ENCODE results near the gene ACE.
"Not testable (repeated sequence)": the region's sequence is repeated elsewhere in the genome, so short reads cannot be mapped to it uniquely, and the experiment has no call there.

Gene ACE

GRCh38 chr17:63460018-63460417 is 16.8 kb upstream of the ACE start:
- no peak for DNase-seq (ENCODE audit: low read depth, low spot score)
- Histone ChIP-seq H3K4me3 (ENCODE audit: insufficient read length, low read depth) (no peak overlapping the region), H3K4me1 (ENCODE audit: insufficient read depth, insufficient read length) (peaks cover 7% of the 10 kb centered on the region), H3K9me3 (ENCODE audit: insufficient read depth, low read length) (no peaks in the 10 kb centered on the region), H3K27me3 (ENCODE audit: insufficient read depth, insufficient read length) (no peaks in the 10 kb centered on the region), H3K36me3 (ENCODE audit: insufficient read depth, insufficient read length, low read length) (no peaks in the 10 kb centered on the region), H3K9ac (ENCODE audit: insufficient read length, low read depth) (no peak overlapping the region)
- no peak for TF ChIP-seq SUZ12 (IDR thresholded peaks at IDR 0.05; ENCODE audit: extremely low read depth, insufficient read depth, insufficient read length)
- TF ChIP-seq YY1 (IDR thresholded peaks at IDR 0.05; ENCODE audit: insufficient read depth, insufficient read length): no peak
- TF ChIP-seq ZNF274 (IDR thresholded peaks at IDR 0.05; ENCODE audit: low read depth, low read length): no peak

- Histone ChIP-seq H3K4me1 (ENCODE audit: insufficient read depth, insufficient read length) (peaks cover 9% of the 10 kb centered on the region), H3K4me3 (ENCODE audit: insufficient read length, low read depth) (no peak overlapping the region), H3K9ac (ENCODE audit: insufficient read length, low read depth) (no peak overlapping the region), H3K27me3 (ENCODE audit: insufficient read depth, insufficient read length) (no peaks in the 10 kb centered on the region), H3K36me3 (ENCODE audit: insufficient read depth, insufficient read length, low read length) (no peaks in the 10 kb centered on the region), H3K9me3 (ENCODE audit: insufficient read depth, low read length) (no peaks in the 10 kb centered on the region; the same call in 1 of the 2 replicates)
- DNase-seq (ENCODE audit: low read depth, low spot score): no peak
- no peak for TF ChIP-seq SUZ12 (IDR thresholded peaks at IDR 0.05; ENCODE audit: extremely low read depth, insufficient read depth, insufficient read length)
- TF ChIP-seq ZNF274 (IDR thresholded peaks at IDR 0.05; ENCODE audit: low read depth, low read length): no peak
- TF ChIP-seq YY1 (IDR thresholded peaks at IDR 0.05; ENCODE audit: insufficient read depth, insufficient read length): no peak
Measured at GRCh38 chr17:63463771-63464170, 13.1 kb upstream of the ACE start.

- no peak for TF ChIP-seq SUZ12 (IDR thresholded peaks at IDR 0.05; ENCODE audit: extremely low read depth, insufficient read depth, insufficient read length)
- TF ChIP-seq ZNF274 (IDR thresholded peaks at IDR 0.05; ENCODE audit: low read depth, low read length): no peak
- no peak for TF ChIP-seq YY1 (IDR thresholded peaks at IDR 0.05; ENCODE audit: insufficient read depth, insufficient read length)
- Histone ChIP-seq H3K9me3 (ENCODE audit: insufficient read depth, low read length) (no peaks in the 10 kb centered on the region; the same call in 1 of the 2 replicates), H3K36me3 (ENCODE audit: insufficient read depth, insufficient read length, low read length) (no peaks in the 10 kb centered on the region), H3K27me3 (ENCODE audit: insufficient read depth, insufficient read length) (no peaks in the 10 kb centered on the region), H3K4me3 (ENCODE audit: insufficient read length, low read depth) (no peak overlapping the region), H3K4me1 (ENCODE audit: insufficient read depth, insufficient read length) (peaks cover 4% of the 10 kb centered on the region), H3K9ac (ENCODE audit: insufficient read length, low read depth) (no peak overlapping the region)
- DNase-seq (ENCODE audit: low read depth, low spot score): no peak
Measured at GRCh38 chr17:63464691-63465236, 12.1 kb upstream of the ACE start.

GRCh38 chr17:63468099-63468498 is 8.8 kb upstream of the ACE start:
- not testable (repeated sequence) for H3K4me1 ChIP-seq (ENCODE audit: insufficient read depth, insufficient read length); H3K9ac ChIP-seq (ENCODE audit: insufficient read length, low read depth); DNase-seq (ENCODE audit: low read depth, low spot score); H3K27me3 ChIP-seq (ENCODE audit: insufficient read depth, insufficient read length); H3K36me3 ChIP-seq (ENCODE audit: insufficient read depth, insufficient read length, low read length); H3K4me3 ChIP-seq (ENCODE audit: insufficient read length, low read depth); H3K9me3 ChIP-seq (ENCODE audit: insufficient read depth, low read length)

GRCh38 chr17:63474174-63474573 is 2.7 kb upstream of the ACE start:
- H3K4me3 ChIP-seq (ENCODE audit: insufficient read length, low read depth): no peak overlapping the region
- H3K36me3 ChIP-seq (ENCODE audit: insufficient read depth, insufficient read length, low read length): no peaks in the 10 kb centered on the region
- H3K4me1 ChIP-seq (ENCODE audit: insufficient read depth, insufficient read length): peaks cover 25% of the 10 kb centered on the region
- no peaks in the 10 kb centered on the region for H3K9me3 ChIP-seq (ENCODE audit: insufficient read depth, low read length)
- DNase-seq (ENCODE audit: low read depth, low spot score): no peak
- peaks cover 16% of the 10 kb centered on the region for H3K27me3 ChIP-seq (ENCODE audit: insufficient read depth, insufficient read length)
- no peak overlapping the region for H3K9ac ChIP-seq (ENCODE audit: insufficient read length, low read depth)
- TF ChIP-seq YY1 (IDR thresholded peaks at IDR 0.05; ENCODE audit: insufficient read depth, insufficient read length) (no peak), ZNF274 (IDR thresholded peaks at IDR 0.05; ENCODE audit: low read depth, low read length) (no peak), SUZ12 (IDR thresholded peaks at IDR 0.05; ENCODE audit: extremely low read depth, insufficient read depth, insufficient read length) (no peak)

GRCh38 chr17:63474586-63475460 is 2.0 kb upstream of the ACE start:
- no peak overlapping the region for H3K9ac ChIP-seq (ENCODE audit: insufficient read length, low read depth)

More at GRCh38 chr17:63474586-63475460, 2.0 kb upstream of the ACE start:
- no peak overlapping the region for H3K4me3 ChIP-seq (ENCODE audit: insufficient read length, low read depth)
- no peak for TF ChIP-seq ZNF274 (IDR thresholded peaks at IDR 0.05; ENCODE audit: low read depth, low read length)
- TF ChIP-seq YY1 (IDR thresholded peaks at IDR 0.05; ENCODE audit: insufficient read depth, insufficient read length): no peak
- no peak for TF ChIP-seq SUZ12 (IDR thresholded peaks at IDR 0.05; ENCODE audit: extremely low read depth, insufficient read depth, insufficient read length)
- H3K9me3 ChIP-seq (ENCODE audit: insufficient read depth, low read length): no peaks in the 10 kb centered on the region
- DNase-seq (ENCODE audit: low read depth, low spot score): no peak
- H3K27me3 ChIP-seq (ENCODE audit: insufficient read depth, insufficient read length): peaks cover 16% of the 10 kb centered on the region
- H3K36me3 ChIP-seq (ENCODE audit: insufficient read depth, insufficient read length, low read length): no peaks in the 10 kb centered on the region
- peaks cover 26% of the 10 kb centered on the region for H3K4me1 ChIP-seq (ENCODE audit: insufficient read depth, insufficient read length)
